ENCODE measurements around the gene LSM14A.

LSM14A gene

GRCh38 chr19:34257559-34257924 is 85.2 kb downstream of the LSM14A start:
- ChIA-PET CTCF (interaction anchor here (0.6 to 1.4 kb wide), 6 partner anchors 15 to 80 kb away, joined by 3 to 7 read pairs (median 3); no protein-coding TSS in a partner anchor), POLR2A (interaction anchor here (0.6 to 1.1 kb wide), 2 partner anchors 20 to 955 kb away, joined by 3 to 4 read pairs; partner anchors contain the start of gene CEBPA)
- H3K4me1 ChIP-seq (ENCODE audit: control insufficient read depth, insufficient read depth, low read length): peaks cover 39% of the 10 kb centered on the region
- no peak for TF ChIP-seq SP7 (tag by site-specific recombination; IDR thresholded peaks at IDR 0.05)
- TF ChIP-seq KLF1 (tag by site-specific recombination; IDR thresholded peaks at IDR 0.05): no peak
- no peak for TF ChIP-seq ZSCAN16 (tag by site-specific recombination; IDR thresholded peaks at IDR 0.05)
- no peak for TF ChIP-seq ZNF24 (tag by site-specific recombination; IDR thresholded peaks at IDR 0.05)
- TF ChIP-seq ZNF362 (tag by site-specific recombination; IDR thresholded peaks at IDR 0.05): peak; percentile 82; the same call in 1 of the 2 replicates
- TF ChIP-seq ZNF791 (tag by site-specific recombination; IDR thresholded peaks at IDR 0.05): no peak
- TF ChIP-seq ZNF777 (tag by site-specific recombination; IDR thresholded peaks at IDR 0.05; ENCODE audit: borderline replicate concordance): no peak
- TF ChIP-seq ZNF114 (tag by site-specific recombination; IDR thresholded peaks at IDR 0.05): no peak
- no peak for TF ChIP-seq ZNF501 (tag by site-specific recombination; IDR thresholded peaks at IDR 0.05)
- TF ChIP-seq ZNF274 (IDR thresholded peaks at IDR 0.05; ENCODE audit: low read length): no peak
- TF ChIP-seq ZNF274 (tag by site-specific recombination; IDR thresholded peaks at IDR 0.05; ENCODE audit: borderline replicate concordance): no peak
- no peak for TF ChIP-seq ZNF658 (tag by site-specific recombination; IDR thresholded peaks at IDR 0.05)
- TF ChIP-seq PRDM6 (tag by site-specific recombination; IDR thresholded peaks at IDR 0.05): 0 out of 2 replicates have a peak, but pooled peaks have one; percentile 15
- TF ChIP-seq SCRT2 (tag by site-specific recombination; IDR thresholded peaks at IDR 0.05): peak; percentile 98
- TF ChIP-seq ZNF677 (tag by site-specific recombination; IDR thresholded peaks at IDR 0.05): no peak
- no peak for TF ChIP-seq ZNF785 (tag by site-specific recombination; IDR thresholded peaks at IDR 0.05)
- no peak for TF ChIP-seq ZNF654 (tag by site-specific recombination; IDR thresholded peaks at IDR 0.05; ENCODE audit: low read depth)
- 0 out of 2 replicates have a peak, but pooled peaks have one; percentile 3 for TF ChIP-seq PRDM1 (tag by site-specific recombination; IDR thresholded peaks at IDR 0.05)
- TF ChIP-seq GLI2 (tag by site-specific recombination; IDR thresholded peaks at IDR 0.05; ENCODE audit: borderline replicate concordance, low read depth): no peak
- no peak for TF ChIP-seq ZNF148 (tag by site-specific recombination; IDR thresholded peaks at IDR 0.05; ENCODE audit: borderline replicate concordance)
- no peak for TF ChIP-seq ZNF645 (tag by site-specific recombination; IDR thresholded peaks at IDR 0.05)
- no peak for TF ChIP-seq TCF7L2 (IDR thresholded peaks at IDR 0.05; ENCODE audit: borderline replicate concordance, low read depth, low read length)
- no peak for TF ChIP-seq ZBTB11 (tag by site-specific recombination; conservative IDR thresholded peaks at IDR 0.05; ENCODE audit: low read depth)
- TF ChIP-seq ZNF518A (tag by site-specific recombination; conservative IDR thresholded peaks at IDR 0.05; ENCODE audit: low read depth): no peak

More at GRCh38 chr19:34257559-34257924, 85.2 kb downstream of the LSM14A start:
- Histone ChIP-seq H3K36me3 (ENCODE audit: control insufficient read depth in 2 of 2, insufficient read depth in 1 of 2, low read length in 2 of 2) (peaks cover 0 to 32% of the 10 kb centered on the region in 2 experiments; a peak in 2 of 3 replicates), H3K4me3 (ENCODE audit: low read depth, low read length) (no peak overlapping the region), H3K27ac (ENCODE audit: extremely low read depth, low read depth, low read length) (no peak overlapping the region), H3K9me3 (ENCODE audit: control insufficient read depth, insufficient read depth, low read depth, low read length) (no peaks in the 10 kb centered on the region)
